Measurements from ENCODE around the gene BABAM2.

The BABAM2 gene

DNA sequence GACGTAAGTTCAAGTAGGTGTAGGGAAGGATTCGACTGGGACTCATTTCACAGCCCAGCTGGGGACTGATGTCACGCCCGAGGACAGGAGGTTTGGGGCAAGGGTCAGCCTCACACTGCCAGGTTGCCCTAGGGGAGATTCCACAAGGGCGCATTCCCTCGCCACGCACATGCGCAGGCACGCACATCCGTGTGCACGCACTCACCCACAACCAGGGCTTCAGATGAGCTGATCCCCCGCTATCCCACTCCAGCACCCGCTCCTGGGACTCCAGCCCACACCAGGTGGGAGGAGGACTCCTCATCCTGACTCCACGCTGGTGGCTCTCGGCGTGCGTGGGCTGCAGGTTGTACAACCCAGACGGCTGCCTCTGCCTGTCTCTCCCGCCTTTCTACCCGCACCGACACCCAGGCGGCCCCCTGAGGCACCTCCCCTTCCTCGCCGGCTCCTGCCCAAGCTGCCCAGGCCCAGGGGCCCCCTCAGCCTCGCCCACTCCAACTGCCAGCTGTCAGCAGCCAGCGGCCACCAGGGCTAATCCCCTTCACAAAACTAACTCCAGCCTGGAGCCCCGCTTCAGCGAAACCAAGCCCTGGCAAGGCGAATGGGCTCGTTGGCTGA is 454.3 kb downstream of the BABAM2 start:
- no peak for DNase-seq (ENCODE audit: low read depth in 2 of 2)

DNA sequence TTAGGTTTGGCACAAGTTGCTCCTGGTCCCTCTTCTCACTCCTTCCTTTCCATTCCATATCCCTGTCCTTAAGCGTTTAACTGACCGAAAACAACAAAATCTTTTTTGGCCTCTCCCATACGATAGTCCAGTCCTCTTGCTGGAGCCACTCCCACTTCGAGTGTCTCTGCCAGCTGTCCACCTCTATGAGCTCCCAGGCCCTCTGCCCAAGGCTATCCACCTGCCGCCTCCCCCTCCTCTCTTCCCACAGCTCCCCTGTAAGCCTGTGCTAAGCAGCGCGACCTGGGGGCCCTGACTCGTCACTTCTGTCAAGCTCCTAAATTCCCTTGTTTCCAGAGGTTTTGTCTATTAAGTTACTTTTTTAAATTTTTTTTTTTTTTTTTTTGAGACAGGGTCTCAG is 455.1 kb downstream of the BABAM2 start:
- no peak for DNase-seq (ENCODE audit: low read depth in 2 of 2)

DNA sequence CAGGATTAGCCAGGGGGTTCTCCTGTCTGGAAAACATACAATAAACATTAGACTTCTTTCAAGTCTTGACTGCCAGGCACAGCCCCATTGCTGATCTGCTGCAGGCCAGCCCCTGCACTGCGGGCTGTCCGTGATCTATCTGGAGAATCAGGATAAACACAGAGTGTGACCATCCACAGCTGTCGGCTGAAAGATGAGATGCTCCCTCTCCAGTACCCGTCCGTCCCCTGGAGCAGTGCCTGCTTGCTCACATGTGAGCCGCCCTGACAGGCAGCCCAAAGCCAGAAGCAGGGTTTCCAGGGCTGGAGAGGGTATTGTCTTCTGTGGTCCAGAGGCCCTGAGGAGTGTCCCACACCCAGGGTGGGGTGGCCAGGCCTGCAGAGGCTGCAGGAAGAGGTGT is 456.1 kb downstream of the BABAM2 start:
- DNase-seq (ENCODE audit: low read depth in 2 of 2): no peak

DNA sequence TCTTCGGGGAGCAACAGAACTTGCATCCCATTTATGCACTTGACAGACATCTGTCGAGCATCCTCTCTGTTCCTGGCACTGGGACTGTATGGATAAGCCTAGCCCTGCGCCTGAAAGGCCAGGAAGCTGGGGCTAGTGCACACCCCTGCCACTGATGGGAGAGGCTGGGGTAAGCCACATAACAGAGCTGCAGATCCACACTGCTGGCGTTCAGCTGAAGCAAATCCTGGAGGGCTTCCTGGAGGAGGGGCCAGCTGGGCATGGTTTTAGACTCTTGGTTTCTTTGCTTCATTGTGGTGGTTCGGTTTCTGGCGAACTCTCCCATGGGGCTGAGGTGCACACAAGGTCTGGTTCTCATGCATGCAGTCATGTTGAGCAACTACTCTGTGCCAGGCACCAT is 456.7 kb downstream of the BABAM2 start:
- no peak for DNase-seq (ENCODE audit: low read depth in 2 of 2)

DNA sequence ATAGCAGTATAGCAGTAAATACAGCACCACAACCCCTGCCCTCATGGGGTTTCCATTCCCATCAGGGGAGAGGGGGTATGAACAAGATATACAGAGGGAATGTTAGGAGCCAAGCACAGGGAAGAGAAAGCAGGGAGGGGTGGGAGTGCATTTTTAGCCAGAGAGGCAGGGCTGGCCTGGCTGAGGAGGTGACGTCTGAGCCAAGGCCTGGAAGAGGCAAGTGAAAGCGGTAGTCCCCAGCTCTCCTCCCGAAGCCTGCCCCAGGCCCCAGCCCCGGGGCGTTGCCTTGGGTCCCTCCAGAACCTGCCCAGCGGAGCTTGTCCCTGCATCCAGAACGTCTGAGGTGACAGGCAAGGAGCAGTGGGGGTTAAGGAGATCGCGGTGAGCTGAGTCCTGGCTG is 457.1 kb downstream of the BABAM2 start:
- no peak for DNase-seq (ENCODE audit: low read depth in 2 of 2)

DNA sequence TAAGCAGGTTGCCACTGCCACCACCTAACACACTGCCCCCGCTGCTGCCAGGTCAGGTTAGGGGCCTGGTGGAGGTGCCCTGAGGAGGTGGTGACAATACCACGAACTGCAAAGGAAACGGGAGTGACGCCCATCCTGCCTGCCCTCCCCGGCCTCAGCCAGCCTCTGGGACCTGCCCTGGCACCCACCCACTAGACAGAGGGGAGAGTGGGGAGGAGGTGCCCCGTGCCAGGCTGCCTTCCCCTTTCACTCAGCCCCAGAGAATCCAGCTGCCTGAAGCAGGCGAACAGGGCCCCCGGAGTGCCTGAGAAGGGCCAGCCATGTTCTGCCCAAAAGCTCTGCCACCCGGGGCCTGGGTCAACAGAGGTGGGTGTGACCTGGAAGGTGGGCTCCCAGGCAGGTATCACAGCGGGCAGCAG is 457.6 kb downstream of the BABAM2 start:
- DNase-seq (ENCODE audit: low read depth in 2 of 2): peak in 1 of 2 donors; percentile 30

DNA sequence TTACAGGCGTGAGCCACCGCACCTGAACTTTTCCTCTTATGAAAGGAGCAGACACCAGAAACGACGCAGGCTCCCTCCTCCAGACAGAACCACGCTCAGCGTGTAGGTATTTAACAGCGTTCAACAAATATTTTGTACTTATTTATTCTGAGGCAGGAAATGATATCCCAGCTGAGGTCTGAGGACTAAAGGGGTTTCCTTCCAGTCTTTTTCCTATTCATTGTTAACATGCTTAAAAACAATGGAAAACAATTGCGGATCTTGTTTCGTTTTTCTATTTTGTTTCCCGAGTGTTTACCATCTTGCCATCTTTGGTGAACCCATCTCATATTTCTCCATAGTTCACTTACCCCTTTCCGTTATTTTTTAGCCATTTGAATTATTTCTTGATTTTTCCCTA is 458.4 kb downstream of the BABAM2 start:
- no peak for DNase-seq (ENCODE audit: low read depth in 2 of 2)

DNA sequence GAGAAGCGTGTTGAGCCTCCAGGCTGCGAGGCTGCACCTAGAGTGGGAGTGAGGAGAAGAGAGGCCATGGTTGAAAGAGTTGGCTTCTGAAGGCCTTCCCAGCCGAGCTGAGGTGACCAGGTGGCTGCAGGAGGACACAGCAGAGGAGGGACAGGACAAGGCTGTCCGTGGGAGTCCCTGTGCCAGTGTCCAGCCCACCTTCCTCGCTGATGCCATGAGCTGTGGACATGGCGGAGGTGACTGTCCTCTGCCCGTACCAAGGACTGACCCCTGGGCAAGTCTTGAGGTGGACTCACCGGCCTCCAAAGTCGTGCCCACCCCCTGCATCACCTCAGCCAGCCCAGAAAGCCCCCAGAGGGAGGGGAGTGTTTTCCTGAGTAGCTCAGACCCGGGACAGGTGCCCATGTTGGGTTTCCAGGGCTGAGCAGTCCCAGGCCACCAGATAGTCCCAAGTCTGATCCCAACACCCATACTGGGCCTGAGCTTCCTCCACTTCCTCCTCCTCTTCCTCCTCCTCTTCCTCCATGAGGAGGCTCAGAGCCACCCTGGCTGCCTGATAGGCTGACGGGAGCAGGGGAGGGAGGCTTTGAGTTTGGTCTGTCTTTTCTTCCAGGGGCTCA is 459.1 kb downstream of the BABAM2 start:
- no peak for DNase-seq (ENCODE audit: low read depth in 2 of 2)

DNA sequence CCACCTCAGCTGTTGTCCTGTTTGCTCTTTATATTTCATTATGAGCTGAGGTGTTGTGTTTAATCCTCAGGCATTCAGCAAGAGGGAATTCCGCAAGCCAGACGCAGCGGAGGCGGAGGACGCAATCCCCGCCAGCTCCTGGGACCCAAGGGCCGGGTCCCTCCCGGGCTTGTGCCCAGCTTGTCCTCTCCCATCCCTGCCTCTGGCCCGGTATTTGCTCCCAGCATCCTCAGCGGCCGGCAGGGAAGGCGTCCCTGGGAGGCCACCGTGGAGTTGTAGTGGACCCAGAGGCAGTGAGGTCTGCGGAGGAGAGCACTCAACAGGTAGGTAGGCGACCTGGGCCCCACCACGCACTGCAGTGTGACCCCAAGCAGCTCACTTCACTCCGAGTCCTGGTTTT is 459.7 kb downstream of the BABAM2 start:
- no peak for DNase-seq (ENCODE audit: low read depth in 2 of 2)

DNA sequence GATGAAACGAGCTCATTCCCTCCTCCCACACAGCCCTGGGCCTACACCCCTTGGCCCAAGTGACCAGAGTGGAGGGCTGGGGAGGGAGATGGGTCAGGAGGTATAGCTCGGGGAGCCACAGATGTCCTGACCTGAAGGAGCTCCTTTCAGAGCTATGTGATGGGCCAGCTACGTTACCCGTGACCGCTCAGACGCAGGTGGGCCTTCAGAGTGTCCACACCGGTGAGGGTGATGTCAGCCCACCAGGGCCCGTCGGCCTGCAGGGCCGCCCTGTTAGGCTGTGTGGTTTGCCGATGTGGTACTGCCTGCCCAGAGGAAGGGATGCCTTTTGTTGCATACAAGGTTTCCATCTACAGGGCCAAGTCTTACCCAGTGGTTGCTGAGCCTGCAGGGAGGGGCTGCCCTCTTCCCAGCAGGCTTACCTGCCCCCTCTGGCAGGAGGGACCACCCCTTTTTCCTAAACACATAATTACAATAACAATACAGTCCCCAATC is 460.3 kb downstream of the BABAM2 start:
- DNase-seq (ENCODE audit: low read depth in 2 of 2): no peak

DNA sequence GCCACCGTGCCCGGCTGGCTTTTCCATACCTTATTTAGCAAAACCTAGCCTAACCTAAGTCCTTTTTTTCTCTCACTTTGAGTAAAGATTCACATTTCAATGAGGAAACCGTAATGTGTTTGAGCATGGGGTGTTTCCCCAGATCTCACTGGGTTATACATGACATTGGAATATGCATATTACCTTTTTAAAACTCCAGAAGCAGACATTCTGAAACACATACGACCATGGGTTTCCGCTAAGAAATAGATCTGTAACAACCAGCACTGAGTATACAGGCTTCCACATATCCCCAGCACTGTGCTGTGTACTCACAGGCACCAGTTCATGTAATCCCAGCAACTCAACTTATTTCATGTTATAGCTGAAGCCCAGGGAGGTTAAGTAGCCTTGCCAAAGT is 461.1 kb downstream of the BABAM2 start:
- no peak for DNase-seq (ENCODE audit: low read depth in 2 of 2)

DNA sequence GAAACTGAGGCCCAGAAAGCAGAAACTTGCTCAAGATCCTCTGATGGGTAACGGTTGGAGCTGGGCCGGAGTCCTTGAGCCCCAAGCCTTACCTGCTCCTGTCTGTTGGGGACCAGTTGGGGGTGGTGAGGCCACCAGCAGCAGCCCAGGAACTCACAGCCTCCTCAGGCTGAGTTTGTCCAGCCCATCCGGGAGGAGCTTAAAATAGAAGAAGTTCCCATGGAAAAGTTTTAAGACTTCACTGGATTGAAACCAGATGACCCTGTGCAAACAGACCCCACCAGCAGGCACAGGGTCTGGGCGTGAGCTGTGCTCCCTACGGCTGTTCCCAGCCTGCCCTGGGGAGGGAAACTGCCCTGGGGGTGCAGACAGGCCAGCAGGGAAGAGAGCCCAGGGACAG is 461.6 kb downstream of the BABAM2 start:
- no peak for DNase-seq (ENCODE audit: low read depth in 2 of 2)

DNA sequence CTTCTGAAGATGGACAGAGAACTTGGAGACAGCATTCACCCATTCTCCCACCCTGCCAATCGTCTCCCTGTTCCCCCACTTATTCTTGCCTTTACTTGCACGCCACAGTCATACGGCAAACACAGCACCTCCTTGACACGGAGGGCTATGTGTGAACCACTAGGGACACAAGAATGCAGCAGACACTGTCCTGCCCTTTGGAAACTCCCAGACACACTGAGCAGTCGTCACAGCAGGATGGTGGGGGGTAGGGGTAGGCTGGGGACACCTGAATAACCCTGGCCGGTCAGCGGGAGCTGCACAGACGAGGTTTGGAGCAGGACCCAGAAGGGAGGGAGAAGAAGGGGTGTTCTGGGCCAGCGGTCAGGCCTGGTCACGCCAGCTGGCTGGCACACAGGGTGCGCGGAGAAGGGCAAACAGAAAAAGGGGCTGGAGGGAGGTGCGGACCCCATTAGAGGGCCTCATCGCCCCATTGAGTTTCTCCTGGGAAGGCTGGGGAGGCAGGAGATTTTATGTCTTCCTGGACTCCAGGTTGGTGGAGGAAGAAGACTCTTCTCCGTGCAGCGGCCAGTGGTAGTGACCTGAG is 462.2 kb downstream of the BABAM2 start:
- no peak for DNase-seq (ENCODE audit: low read depth in 2 of 2)

DNA sequence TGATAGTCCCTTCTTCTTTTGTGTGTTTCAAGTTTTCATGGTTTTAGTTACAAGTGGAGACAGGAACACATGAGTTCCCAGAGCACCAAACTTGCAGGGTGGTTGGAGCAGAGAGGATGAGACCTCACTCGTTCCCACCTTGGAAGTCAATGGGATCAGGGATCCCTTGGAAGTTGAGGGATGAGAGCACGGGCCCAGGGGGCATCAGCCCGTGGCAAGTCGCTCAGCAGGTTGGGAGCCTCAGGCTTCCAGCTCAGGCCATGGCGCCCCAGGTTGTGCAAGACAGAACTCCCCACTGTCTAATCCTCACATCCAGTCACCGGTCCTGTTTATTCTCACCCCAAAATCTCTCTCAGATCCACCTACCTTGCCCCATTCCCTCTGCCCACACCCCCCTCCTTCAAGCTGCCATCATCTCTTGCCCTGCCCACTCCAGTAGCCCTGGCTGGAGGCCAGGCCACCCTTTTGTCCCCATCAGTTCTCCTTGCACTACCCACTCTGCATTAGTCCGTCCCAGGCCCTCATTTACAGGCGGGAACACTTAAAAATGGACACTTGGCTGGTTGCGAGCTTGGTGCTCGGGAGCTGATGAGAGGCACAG is 464.5 kb downstream of the BABAM2 start:
- DNase-seq (ENCODE audit: low read depth in 2 of 2): no peak

DNA sequence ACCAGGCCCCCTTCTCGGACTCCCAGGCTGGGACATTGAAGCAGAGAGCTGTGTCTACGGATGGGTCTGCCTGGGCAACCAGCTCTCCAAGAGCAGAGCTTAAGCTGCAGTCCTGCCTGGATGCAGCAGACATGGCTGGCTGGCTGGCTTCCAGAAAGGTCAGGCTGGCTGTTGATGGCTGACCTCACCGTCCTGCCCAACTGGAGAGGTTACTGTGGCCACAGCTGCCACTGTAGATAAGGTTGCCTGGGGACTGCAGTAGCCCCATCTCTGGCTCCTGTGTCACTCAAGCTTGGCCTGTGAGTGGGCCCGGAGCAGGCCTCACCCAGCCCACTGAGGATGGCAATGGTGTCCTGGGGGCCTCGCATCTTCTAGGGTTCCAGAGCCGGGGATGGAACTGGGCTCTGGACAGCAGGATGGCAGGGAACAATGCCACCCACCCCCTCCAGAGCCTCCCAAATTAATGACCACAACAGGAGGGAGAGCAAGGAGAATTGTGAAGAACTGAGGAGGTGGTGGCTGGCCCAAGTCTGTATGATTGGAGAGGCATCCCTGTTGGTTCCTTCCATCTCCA is 465.1 kb downstream of the BABAM2 start:
- DNase-seq (ENCODE audit: low read depth in 2 of 2): no peak

DNA sequence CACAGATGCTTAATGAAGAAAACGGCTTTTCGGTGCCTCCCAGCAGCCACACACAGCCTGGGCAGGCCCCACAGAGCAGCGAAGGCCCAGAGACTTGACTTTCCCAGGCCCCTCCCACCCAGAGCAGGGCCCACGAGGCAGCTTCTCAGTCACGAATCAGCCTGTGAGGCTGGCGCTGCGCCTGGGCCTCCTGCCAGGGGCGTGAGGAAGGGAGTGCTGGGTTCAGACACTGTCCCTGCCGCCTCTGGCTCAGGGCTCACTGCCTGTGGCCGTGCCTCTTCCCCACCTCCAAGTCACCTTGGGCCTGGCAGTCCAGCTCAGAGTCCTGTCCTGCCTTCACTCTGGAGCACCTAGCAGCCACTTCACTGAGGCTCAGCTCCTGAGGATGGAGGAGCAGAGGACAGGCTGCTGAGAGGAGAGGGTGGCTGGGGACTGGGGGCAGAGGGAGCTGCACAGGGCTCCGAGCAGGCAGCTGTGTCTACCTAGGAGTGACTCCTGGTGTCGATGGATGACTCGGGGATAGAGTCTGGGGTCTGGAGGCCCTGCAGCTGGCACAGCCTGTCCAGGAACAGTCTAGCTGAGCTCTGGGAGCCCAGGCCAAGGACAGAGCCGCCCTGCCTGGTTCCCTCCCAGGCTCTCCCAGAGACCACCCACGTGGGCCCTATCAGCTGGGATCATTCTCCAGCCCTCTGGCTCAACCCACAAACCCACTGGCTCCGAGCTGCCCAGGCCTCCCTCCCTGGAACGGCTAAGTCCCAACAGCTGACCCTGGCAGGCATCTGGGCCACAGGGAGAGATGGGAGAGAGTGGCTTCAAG is 465.8 kb downstream of the BABAM2 start:
- DNase-seq (ENCODE audit: low read depth in 2 of 2): no peak

DNA sequence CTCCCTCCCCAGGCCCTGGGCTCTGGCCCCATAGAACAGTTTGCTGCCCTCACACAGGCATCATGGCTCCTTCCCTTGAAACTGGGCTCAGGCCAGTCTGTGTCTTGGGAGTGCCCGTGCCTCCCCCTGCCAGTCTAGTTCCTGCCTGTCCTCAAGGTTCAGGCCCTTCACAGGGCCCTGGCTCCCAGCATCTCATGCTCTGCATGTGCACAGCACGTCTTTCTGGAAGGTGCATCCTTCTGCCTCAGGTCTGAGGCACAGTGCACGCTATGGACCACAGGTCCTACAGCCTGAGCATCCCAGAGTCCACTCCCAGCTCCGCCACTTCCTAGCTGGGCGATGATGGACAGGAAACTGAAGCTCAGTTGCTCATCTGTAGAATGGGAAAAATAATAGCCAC is 466.5 kb downstream of the BABAM2 start:
- no peak for DNase-seq (ENCODE audit: low read depth in 2 of 2)

DNA sequence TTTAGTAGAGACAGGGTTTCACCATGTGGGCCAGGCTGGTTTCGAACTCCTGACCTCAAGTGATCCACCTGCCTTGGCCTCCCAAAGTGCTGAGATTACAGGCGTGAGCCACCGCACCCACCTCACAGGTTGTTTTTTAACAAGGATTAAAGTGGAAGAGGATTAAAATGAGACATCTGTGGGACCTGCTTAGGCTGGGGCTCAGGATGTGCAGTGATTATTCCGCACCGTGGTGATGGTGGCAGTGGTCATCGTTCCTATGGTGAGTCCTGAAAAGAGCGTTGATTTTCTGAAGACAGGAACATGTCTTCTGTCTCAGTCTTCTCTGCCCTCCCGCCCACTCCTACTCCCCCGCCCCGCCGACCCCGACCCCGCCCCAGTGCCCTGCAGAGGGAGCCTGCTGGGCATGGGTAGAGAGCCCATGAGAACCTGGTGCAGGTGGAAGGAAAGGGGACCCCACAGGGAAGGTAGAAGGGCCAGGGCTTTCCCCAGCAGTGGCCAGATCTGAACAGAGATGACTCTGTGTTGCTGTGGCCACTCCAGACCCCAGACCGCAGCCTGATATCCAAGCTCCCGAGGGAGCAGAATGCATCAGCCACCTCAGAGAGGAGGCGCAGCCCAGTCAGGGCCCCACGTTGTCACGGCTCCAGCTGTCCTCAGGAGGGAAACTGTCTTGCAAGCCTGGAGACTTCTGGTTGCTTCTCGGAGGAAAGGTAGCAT is 467.6 kb downstream of the BABAM2 start:
- DNase-seq (ENCODE audit: low read depth in 2 of 2): no peak

DNA sequence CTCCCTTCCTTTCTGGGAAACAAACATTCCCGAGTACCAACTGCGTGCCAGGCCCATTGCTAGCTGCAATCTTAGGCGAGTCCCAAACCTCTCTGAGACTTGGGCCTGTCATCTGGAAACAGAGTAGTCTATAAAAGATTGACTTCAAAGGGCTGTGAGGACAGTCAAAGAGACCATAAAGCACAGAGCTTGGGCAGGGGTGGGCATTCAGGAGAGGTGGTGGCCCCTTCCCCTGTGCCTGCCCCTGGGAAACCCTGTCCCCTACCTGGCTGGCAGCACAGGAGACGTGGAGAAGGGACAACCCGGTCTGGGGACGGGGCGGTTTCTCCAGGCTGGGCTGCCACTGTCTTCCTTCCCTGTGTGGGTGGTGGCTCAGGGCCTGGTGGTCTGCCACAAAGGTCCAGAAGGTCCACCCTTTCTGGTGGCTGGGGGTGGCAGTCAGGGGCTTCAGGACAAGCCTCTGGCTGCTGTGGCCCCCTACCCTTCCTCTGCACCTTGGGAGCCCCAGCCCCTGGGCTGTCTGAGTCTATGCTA is 468.2 kb downstream of the BABAM2 start:
- DNase-seq (ENCODE audit: low read depth in 2 of 2): no peak

DNA sequence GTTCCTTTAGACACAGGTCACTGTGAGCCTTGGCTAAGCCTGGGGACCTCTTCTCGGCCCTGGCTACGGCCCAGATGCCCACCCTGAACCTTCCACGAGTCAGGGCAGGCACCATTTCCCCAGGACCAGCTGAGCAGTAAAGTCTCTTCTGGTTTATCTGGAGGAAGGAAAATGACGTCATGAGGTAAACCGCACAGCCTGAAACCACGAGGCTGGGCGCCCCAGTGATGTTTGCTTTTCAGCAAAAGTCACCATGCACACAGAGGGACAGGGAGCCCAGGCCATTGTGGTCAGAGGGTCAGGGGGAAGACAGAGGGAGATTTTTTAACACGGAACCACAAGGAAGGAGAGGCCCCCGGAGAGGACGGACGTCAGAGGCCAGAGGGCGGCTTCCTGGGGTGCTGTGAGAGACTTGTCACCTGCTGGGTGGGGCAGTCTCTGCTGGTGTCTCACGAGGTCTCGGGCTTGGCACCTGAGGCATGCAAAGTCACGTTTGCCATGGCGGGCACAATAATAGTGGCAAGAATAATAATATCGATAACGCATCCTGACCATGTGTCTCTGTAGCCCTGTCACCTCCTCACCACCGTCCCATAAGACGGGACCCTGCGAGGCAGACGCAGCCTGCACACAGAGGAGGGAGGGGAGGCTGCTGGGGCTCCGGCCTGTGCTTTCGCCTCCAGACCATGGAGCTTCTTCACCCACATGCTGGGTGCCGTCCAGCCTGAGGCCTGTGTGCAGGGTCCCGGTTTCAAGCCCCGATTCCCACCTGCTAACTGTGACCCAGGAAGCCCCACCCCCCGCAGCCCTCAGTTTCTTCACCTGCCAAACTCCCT is 468.9 kb downstream of the BABAM2 start:
- DNase-seq (ENCODE audit: low read depth in 2 of 2): peak; percentile 62 to 71
